HEK293 (cell line): Measurements from ENCODE around the gene ZNF397.
A peak's percentile ranks its signal among the peaks of the same experiment; 100 is the strongest.

Experiments
- BCL11B ChIP-seq: fragments of 450-650 bp; formaldehyde crosslinking; IDR thresholded peaks from 2 replicates; pipeline ENCODE4 v1.5.1; 2016; ENCODE audit warnings: low read depth, missing biosample characterization, missing genetic modification characterization
- INSM2 ChIP-seq: fragments of 450-650 bp; formaldehyde crosslinking; IDR thresholded peaks from 2 replicates; pipeline ENCODE4 v1.5.1; 2016; ENCODE audit warnings: missing biosample characterization, missing genetic modification characterization
- KLF9 ChIP-seq: fragments of 450-650 bp; formaldehyde crosslinking; IDR thresholded peaks from 2 replicates; pipeline ENCODE4 v1.5.1; 2016; ENCODE audit warnings: missing biosample characterization, missing genetic modification characterization, low read depth
- SALL2 ChIP-seq: fragments of 450-650 bp; formaldehyde crosslinking; IDR thresholded peaks from 2 replicates; pipeline ENCODE4 v1.5.0; 2017; ENCODE audit warnings: missing biosample characterization, mild to moderate bottlenecking, missing genetic modification characterization, borderline replicate concordance
- ZFHX2 ChIP-seq: fragments of 450-650 bp; formaldehyde crosslinking; conservative IDR thresholded peaks from 2 replicates; pipeline ENCODE4 v1.5.1; 2016; ENCODE audit warnings: missing biosample characterization, missing genetic modification characterization
- ZFP69B ChIP-seq: fragments of 450-650 bp; formaldehyde crosslinking; IDR thresholded peaks from 2 replicates; pipeline ENCODE4 v1.5.1; 2016; ENCODE audit warnings: missing biosample characterization, missing genetic modification characterization
- ZNF169 ChIP-seq: fragments of 450-650 bp; formaldehyde crosslinking; IDR thresholded peaks from 2 replicates; pipeline ENCODE4 v1.5.1; 2016; ENCODE audit warnings: missing biosample characterization, missing genetic modification characterization
- ZNF175 ChIP-seq: fragments of 450-650 bp; formaldehyde crosslinking; IDR thresholded peaks from 2 replicates; pipeline ENCODE4 v1.5.1; 2016; ENCODE audit warnings: missing biosample characterization, missing genetic modification characterization
- ZNF211 ChIP-seq: fragments of 450-650 bp; formaldehyde crosslinking; IDR thresholded peaks from 2 replicates; pipeline ENCODE4 v1.5.1; 2016; ENCODE audit warnings: low read depth, missing biosample characterization, missing genetic modification characterization
- ZNF239 ChIP-seq: fragments of 450-650 bp; formaldehyde crosslinking; IDR thresholded peaks from 2 replicates; pipeline ENCODE4 v1.5.1; 2016; ENCODE audit warnings: missing biosample characterization, missing genetic modification characterization
- ZNF248 ChIP-seq: fragments of 450-650 bp; formaldehyde crosslinking; IDR thresholded peaks from 2 replicates; pipeline ENCODE4 v1.5.1; 2017; ENCODE audit warnings: missing biosample characterization, missing genetic modification characterization
- ZNF311 ChIP-seq: fragments of 450-650 bp; formaldehyde crosslinking; IDR thresholded peaks from 2 replicates; pipeline ENCODE4 v1.5.1; 2017; ENCODE audit warnings: missing biosample characterization, missing genetic modification characterization, borderline replicate concordance
- ZNF341 ChIP-seq: fragments of 450-650 bp; formaldehyde crosslinking; IDR thresholded peaks from 2 replicates; pipeline ENCODE4; 2016; ENCODE audit warnings: low read depth, missing biosample characterization, missing genetic modification characterization
- ZNF350 ChIP-seq: fragments of 450-650 bp; formaldehyde crosslinking; IDR thresholded peaks from 2 replicates; pipeline ENCODE4 v1.5.0; 2017; ENCODE audit warnings: missing biosample characterization, mild to moderate bottlenecking, missing genetic modification characterization
- ZNF354C ChIP-seq: fragments of 450-650 bp; formaldehyde crosslinking; IDR thresholded peaks from 2 replicates; pipeline ENCODE4 v1.5.1; 2016; ENCODE audit warnings: missing biosample characterization, missing genetic modification characterization, low read depth, borderline replicate concordance
- ZNF394 ChIP-seq: fragments of 450-650 bp; formaldehyde crosslinking; IDR thresholded peaks from 2 replicates; pipeline ENCODE4 v1.5.1; 2016; ENCODE audit warnings: missing biosample characterization, missing genetic modification characterization, mild to moderate bottlenecking, moderate library complexity, borderline replicate concordance
- ZNF398 ChIP-seq: fragments of 450-650 bp; formaldehyde crosslinking; IDR thresholded peaks from 2 replicates; pipeline ENCODE4 v1.5.1; 2017; ENCODE audit warnings: missing biosample characterization, missing genetic modification characterization
- ZNF473 ChIP-seq: fragments of 450-650 bp; formaldehyde crosslinking; IDR thresholded peaks from 2 replicates; pipeline ENCODE4 v1.5.1; 2017; ENCODE audit warnings: missing biosample characterization, missing genetic modification characterization
- ZNF518A ChIP-seq: fragments of 450-650 bp; formaldehyde crosslinking; conservative IDR thresholded peaks from 2 replicates; pipeline ENCODE4 v1.5.1; 2016; ENCODE audit warnings: low read depth, missing biosample characterization, missing genetic modification characterization
- ZNF555 ChIP-seq: fragments of 450-650 bp; formaldehyde crosslinking; conservative IDR thresholded peaks from 2 replicates; pipeline ENCODE4 v1.5.1; 2017; ENCODE audit warnings: missing biosample characterization, mild to moderate bottlenecking, missing genetic modification characterization, inconsistent platforms
- ZNF571 ChIP-seq: fragments of 450-650 bp; formaldehyde crosslinking; IDR thresholded peaks from 2 replicates; pipeline ENCODE4 v1.5.0; 2017; ENCODE audit warnings: missing biosample characterization, missing genetic modification characterization
- ZNF600 ChIP-seq: fragments of 450-650 bp; formaldehyde crosslinking; IDR thresholded peaks from 2 replicates; pipeline ENCODE4 v1.5.1; 2016; ENCODE audit warnings: missing biosample characterization, missing genetic modification characterization
- ZNF658 ChIP-seq: fragments of 450-650 bp; formaldehyde crosslinking; IDR thresholded peaks from 2 replicates; pipeline ENCODE4; 2016; ENCODE audit warnings: missing biosample characterization, missing genetic modification characterization
- ZNF664 ChIP-seq: fragments of 450-650 bp; formaldehyde crosslinking; IDR thresholded peaks from 2 replicates; pipeline ENCODE4 v1.5.1; 2016; ENCODE audit warnings: missing biosample characterization, missing genetic modification characterization
- ZNF670 ChIP-seq: fragments of 450-650 bp; formaldehyde crosslinking; IDR thresholded peaks from 2 replicates; pipeline ENCODE4 v1.5.1; 2016; ENCODE audit warnings: missing biosample characterization, missing genetic modification characterization, low read depth
- ZNF701 ChIP-seq: fragments of 450-650 bp; formaldehyde crosslinking; IDR thresholded peaks from 2 replicates; pipeline ENCODE4 v1.5.1; 2016; ENCODE audit warnings: missing biosample characterization, missing genetic modification characterization
- ZNF707 ChIP-seq: fragments of 450-650 bp; formaldehyde crosslinking; IDR thresholded peaks from 2 replicates; pipeline ENCODE4 v1.5.1; 2016; ENCODE audit warnings: missing biosample characterization, missing genetic modification characterization
- ZSCAN5A ChIP-seq: fragments of 450-650 bp; formaldehyde crosslinking; IDR thresholded peaks from 2 replicates; pipeline ENCODE4 v1.5.1; 2016; ENCODE audit warnings: missing biosample characterization, missing genetic modification characterization
- TF ChIP-seq, protein P1 (sequence below): fragments of 450-650 bp; formaldehyde crosslinking; IDR thresholded peaks from 2 replicates; pipeline ENCODE4 v1.5.1; 2016; ENCODE audit warnings: missing biosample characterization, missing genetic modification characterization

ZNF397 gene

DNA sequence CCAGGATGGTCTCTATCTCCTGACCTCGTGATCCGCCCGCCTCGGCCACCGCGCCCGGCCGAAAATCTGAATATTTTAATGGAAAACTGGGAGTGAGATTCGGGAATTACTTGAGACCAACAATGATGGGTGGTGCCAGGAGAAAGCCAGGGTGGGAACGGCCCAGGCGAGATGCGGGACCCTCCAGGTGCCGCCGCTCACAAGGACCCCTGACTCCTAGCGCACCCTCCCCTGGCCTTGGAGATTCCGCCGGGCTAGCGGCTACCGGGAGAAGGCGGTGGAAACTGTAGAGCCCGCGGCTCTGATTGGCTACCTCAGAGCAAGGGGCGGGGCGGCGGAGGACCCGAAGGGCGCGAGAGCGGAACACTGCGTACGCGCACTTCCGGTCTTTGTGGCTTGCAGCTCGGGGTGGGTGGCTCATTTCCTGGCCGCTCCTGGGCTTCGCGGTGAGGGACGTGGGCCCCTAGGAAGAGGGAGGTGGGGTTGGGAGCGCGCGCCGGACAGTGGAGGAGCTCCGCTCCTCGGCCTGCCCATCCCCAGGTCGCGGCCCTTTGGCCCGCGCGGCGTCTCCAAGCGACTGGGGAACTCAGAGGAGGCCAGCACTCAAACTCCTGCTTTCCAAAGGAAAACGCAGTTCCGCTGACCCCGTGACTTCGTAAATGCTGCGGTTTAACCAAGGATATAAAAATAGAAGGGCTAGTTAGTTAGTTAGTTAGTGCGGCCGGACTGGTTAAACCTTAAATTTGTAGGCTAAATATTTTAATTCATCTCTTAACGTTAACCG is at the start of gene ZNF397 (continued):
- no peak for TF ChIP-seq ZNF664
- TF ChIP-seq ZNF707 (tag by site-specific recombination), result no peak
- no peak for TF ChIP-seq SALL2 (tag by site-specific recombination)
- no peak for TF ChIP-seq ZNF211 (tag by site-specific recombination)
- no peak for TF ChIP-seq ZSCAN5A (tag by site-specific recombination)
- TF ChIP-seq ZNF354C (tag by site-specific recombination), result no peak
- TF ChIP-seq ZNF555, result no peak
- TF ChIP-seq ZNF175 (tag by site-specific recombination), result no peak
- no peak for TF ChIP-seq ZNF248
- no peak for TF ChIP-seq ZNF600
- TF ChIP-seq KLF9, result peak; percentile 55; the same call in 1 of the 2 replicates
- peak; percentile 61 for TF ChIP-seq ZNF341
- peak; percentile 5; the same call in 1 of the 2 replicates for TF ChIP-seq INSM2 (tag by site-specific recombination)
- peak; percentile 49; the same call in 1 of the 2 replicates for TF ChIP-seq ZFHX2 (tag by site-specific recombination)
- no peak for TF ChIP-seq ZNF311 (tag by site-specific recombination)
- TF ChIP-seq, protein P1, sequence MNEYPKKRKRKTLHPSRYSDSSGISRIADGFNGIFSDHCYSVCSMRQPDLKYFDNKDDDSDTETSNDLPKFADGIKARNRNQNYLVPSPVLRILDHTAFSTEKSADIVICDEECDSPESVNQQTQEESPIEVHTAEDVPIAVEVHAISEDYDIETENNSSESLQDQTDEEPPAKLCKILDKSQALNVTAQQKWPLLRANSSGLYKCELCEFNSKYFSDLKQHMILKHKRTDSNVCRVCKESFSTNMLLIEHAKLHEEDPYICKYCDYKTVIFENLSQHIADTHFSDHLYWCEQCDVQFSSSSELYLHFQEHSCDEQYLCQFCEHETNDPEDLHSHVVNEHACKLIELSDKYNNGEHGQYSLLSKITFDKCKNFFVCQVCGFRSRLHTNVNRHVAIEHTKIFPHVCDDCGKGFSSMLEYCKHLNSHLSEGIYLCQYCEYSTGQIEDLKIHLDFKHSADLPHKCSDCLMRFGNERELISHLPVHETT, result no peak
- TF ChIP-seq ZNF398 (tag by site-specific recombination), result 0 out of 2 replicates have a peak, but pooled peaks have one; percentile 33
- no peak for TF ChIP-seq ZNF169
- TF ChIP-seq ZNF658 (tag by site-specific recombination), result no peak
- TF ChIP-seq ZNF571 (tag by site-specific recombination), result no peak
- no peak for TF ChIP-seq ZNF473 (tag by site-specific recombination)
- TF ChIP-seq ZNF239 (tag by site-specific recombination), result no peak
- peak; percentile 46 for TF ChIP-seq ZNF518A (tag by site-specific recombination)
- no peak for TF ChIP-seq ZNF350
- TF ChIP-seq ZNF670, result no peak
- peak; percentile 69; the same call in 1 of the 2 replicates for TF ChIP-seq ZFP69B (tag by site-specific recombination)
- peak; percentile 65; the same call in 1 of the 2 replicates for TF ChIP-seq ZNF394
- no peak for TF ChIP-seq ZNF701
- no peak for TF ChIP-seq BCL11B (tag by site-specific recombination)
